Retinal pigment epithelial cell (primary cell): ENCODE measurements around the gene ZNF628.

ENCODE experiments used
- DNase-seq: peaks from one replicate; pipeline ENCODE4 v3.0.0-alpha.2; 2010; ENCODE audit warnings: low read depth
- H3K4me3 ChIP-seq: 2 replicates; pipeline ENCODE4 v1.5.1; 2011; ENCODE audit warnings: mild to moderate bottlenecking, low read length, control low read depth, moderate library complexity
- CTCF ChIP-seq: conservative IDR thresholded peaks from 2 replicates; pipeline ENCODE4 v1.5.1; 2011; ENCODE audit warnings: low read depth, low read length, control low read depth, inconsistent platforms

The ZNF628 gene

GRCh38 chr19:55486043-55486970 is 9.9 kb downstream of the ZNF628 start:
- DNase-seq, result no peak
- no peak for TF ChIP-seq CTCF
- peak overlapping the region; percentile 74 for H3K4me3 ChIP-seq

DNA sequence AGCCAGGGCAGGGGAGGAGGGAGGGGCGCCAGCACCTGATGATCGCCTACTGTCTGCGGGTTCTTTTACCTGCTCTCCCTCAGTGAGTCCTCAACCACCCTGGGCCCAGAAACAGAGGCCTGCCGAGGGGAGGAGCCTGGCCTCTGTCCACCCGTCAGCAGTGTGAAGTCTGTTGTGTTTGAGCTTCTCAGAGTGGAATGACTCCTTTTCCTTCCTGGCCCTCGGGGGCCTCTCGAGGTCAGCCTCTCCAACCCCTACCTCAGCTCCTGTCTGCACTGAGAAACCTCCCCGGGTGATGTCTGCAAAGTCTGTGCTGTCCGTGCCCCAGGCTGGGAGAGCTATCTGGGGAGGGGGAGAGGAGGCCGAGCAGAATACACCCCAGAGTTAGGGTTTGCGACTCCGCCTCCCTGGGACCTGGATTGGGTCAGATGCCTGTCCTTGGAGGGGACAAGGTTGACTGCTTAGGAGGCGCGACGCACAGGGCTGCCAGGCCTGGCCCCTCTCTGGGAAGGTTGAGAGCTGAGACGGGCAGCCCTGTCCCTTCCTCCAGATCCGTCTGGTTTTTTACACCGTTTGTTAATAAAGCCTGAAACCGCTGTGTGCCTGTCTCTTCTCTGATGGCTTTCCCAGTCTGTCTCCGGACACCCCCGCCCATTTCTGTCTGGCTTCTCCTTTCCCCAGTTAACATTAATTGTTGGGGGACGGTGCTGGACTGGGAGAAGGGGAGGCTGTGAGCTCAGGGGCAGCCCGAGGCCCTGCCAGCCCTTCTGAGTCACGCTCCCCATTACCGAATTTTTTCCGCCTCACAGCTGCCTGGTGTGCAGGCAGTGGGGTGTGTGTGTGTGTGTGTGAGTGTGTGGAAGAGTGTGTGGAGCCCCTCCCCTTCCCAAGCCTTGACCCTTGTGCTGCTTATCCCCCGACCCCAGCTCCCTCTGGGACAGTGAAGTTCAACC is 10.8 kb downstream of the ZNF628 start:
- no peak for TF ChIP-seq CTCF
- H3K4me3 ChIP-seq, result peak overlapping the region; percentile 20
- peak; percentile 77 for DNase-seq

GRCh38 chr19:55487924-55488687 is 11.7 kb downstream of the ZNF628 start, which contains the start of gene SSC5D:
SSC5D (plus strand) TSS chr19:55488436; CDS start chr19:55488590, 154 bp downstream.
- TF ChIP-seq CTCF, result no peak
- H3K4me3 ChIP-seq, result peak within 1 kb of the TSS; percentile 20
- DNase-seq, result no peak

DNA sequence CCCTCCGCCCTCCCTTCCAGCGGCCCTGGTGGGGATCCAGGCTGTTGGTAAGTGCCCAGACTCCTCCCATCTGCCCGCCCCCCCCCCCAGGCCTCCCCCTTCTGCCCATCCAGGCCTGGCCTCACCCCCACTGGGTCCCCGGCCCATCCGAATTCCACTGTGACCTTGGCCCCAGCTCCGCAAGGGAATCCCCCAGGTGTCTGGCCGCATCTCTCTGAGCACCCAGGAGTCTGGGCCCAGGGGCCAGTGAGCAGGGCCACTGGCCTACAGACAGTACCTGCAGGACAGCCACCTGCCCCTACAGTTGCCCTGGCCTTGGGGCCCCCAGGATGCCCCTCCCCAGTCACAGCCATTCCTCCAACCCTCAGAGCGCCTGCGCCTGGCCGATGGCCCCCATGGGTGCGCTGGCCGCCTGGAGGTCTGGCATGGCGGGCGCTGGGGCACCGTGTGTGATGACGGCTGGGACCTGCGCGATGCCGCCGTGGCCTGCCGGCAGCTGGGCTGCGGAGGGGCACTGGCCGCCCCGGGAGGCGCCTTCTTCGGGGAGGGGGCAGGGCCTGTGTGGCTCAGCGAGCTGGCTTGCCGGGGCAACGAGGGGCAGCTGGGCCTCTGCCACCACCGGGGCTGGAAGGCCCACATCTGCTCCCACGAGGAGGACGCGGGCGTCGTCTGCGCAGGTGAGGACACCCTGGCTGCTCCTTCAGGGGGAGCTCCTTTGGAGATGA is 12.7 kb downstream of the ZNF628 start:
- DNase-seq, result no peak
- H3K4me3 ChIP-seq, result no peak overlapping the region
- TF ChIP-seq CTCF, result no peak

DNA sequence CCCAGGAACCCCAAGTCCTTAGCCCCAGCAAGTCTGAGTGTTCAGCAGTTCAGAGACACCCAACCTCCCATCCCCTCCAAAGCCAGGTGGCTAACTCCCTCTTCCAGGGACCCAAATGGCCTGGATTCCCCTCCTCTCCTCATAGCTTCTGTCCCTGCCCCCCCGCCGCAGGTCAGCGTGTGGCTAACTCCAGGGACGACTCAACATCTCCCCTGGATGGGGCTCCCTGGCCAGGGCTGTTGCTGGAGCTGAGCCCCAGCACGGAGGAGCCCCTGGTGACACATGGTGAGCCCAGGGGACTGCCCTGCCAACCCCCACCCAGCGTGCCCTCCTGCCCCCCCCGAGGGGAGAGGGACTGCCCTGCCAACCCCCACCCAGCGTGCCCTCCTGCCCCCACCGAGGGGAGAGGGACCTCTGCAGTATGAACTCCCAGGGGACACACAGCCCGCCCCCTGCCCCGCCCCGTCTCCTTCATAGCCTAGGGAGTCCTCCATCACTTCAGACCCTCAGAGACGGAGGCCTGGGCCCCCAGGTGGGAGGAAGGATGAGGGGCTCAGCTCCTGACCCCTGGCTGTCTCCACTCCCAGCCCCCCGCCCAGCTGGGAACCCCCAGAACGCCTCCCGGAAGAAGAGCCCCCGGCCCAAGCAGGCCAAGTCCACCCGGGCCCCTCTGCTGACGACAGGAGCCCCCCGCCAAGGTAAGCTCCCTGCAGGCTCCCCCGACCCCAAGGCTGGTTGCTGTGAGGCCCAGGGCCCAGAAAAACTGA is 13.5 kb downstream of the ZNF628 start:
- no peak overlapping the region for H3K4me3 ChIP-seq
- DNase-seq, result no peak
- no peak for TF ChIP-seq CTCF
